HG03442 (cell line): Measurements from ENCODE around the gene RCVRN.
A peak's percentile ranks its signal among the peaks of the same experiment; 100 is the strongest.
"Not testable (repeated sequence)": the region's sequence is repeated elsewhere in the genome, so short reads cannot be mapped to it uniquely, and the experiment has no call there.

Source experiments
- ATAC-seq: cut with Tn5 transposase; IDR thresholded peaks from one replicate; pipeline ENCODE4 v1.9.1; 2021; ENCODE audit warnings: mild to moderate bottlenecking, moderate library complexity; ENCODE audit not compliant: unreplicated experiment

RCVRN gene

GRCh38 chr17:9922012-9922848 lies 17.2 kb upstream of the RCVRN start:
- no peak for ATAC-seq

GRCh38 chr17:9921216-9921615 lies 16.1 kb upstream of the RCVRN start:
- ATAC-seq = not testable (repeated sequence)

- ATAC-seq = no peak
Measured at GRCh38 chr17:9918804-9919352, 13.8 kb upstream of the RCVRN start.

GRCh38 chr17:9918352-9918751 lies 13.3 kb upstream of the RCVRN start:
- no peak for ATAC-seq

GRCh38 chr17:9917801-9918200 lies 12.7 kb upstream of the RCVRN start:
- ATAC-seq = no peak

GRCh38 chr17:9917131-9917530 lies 12.1 kb upstream of the RCVRN start:
- ATAC-seq = no peak

GRCh38 chr17:9916108-9916507 lies 11.0 kb upstream of the RCVRN start:
- ATAC-seq = no peak

- no peak for ATAC-seq
Measured at GRCh38 chr17:9913476-9913875, 8.4 kb upstream of the RCVRN start.

- ATAC-seq = no peak
Measured at GRCh38 chr17:9912121-9913099, 7.3 kb upstream of the RCVRN start.

GRCh38 chr17:9911089-9911488 lies 6.0 kb upstream of the RCVRN start:
- ATAC-seq = no peak

GRCh38 chr17:9908649-9909042 lies 3.6 kb upstream of the RCVRN start:
- no peak for ATAC-seq

GRCh38 chr17:9907883-9908648 lies 3.0 kb upstream of the RCVRN start:
- no peak for ATAC-seq

GRCh38 chr17:9907131-9907530 lies 2.1 kb upstream of the RCVRN start:
- no peak for ATAC-seq

- no peak for ATAC-seq
Measured at GRCh38 chr17:9906616-9907015, 1.5 kb upstream of the RCVRN start.

- ATAC-seq = peak; percentile 42
Measured at GRCh38 chr17:9905902-9906301, 831 bp upstream of the RCVRN start.

GRCh38 chr17:9904277-9905077 lies 594 bp downstream of the RCVRN start:
- ATAC-seq = no peak

GRCh38 chr17:9902120-9902519 lies 3.0 kb downstream of the RCVRN start:
- no peak for ATAC-seq

- no peak for ATAC-seq
Measured at GRCh38 chr17:9900784-9901183, 4.3 kb downstream of the RCVRN start.

GRCh38 chr17:9900044-9900594 lies 5.0 kb downstream of the RCVRN start:
- no peak for ATAC-seq
